ENCODE measurements around the gene ZBTB20. TPM values are rescaled to one million over a fixed set of nuclear protein-coding genes. Genes with fewer than 3 reads are reported as not detected.

ZBTB20 gene
- total and polyA plus RNA-seq, 12 donors = 2.8 to 167 (median 108) TPM

- Histone ChIP-seq H3K36me3 (replicated peaks in 1 of 2) (no peaks in the 10 kb centered on the region), H3K9me3 (replicated peaks in 1 of 3) (no peaks in the 10 kb centered on the region), H3K4me3 (no peak overlapping the region), H3K4me1 (replicated peaks in 1 of 2) (peaks cover 5 to 27% of the 10 kb centered on the region in 2 donors), H3K27ac (peak overlapping the region in 1 of 5 donors; percentile 50), H3K27me3 (no peaks in the 10 kb centered on the region)
- intact Hi-C loops (cut with DNase I) = no loop called here
- no peak for TF ChIP-seq CTCF (IDR thresholded peaks at IDR 0.05)
- TF ChIP-seq POLR2A (IDR thresholded peaks at IDR 0.05) = no peak
- WGBS, 4 donors = 87 to 100% (median 96%) methylated on average over 3 of the region's 3 CpGs
- peak in 2 of 7 donors; percentile 8 to 65 for DNase-seq
Observed at GRCh38 chr3:114848643-114849350, 298.3 kb downstream of the ZBTB20 start.

GRCh38 chr3:114848082-114848481 lies 299.0 kb downstream of the ZBTB20 start:
- no peak overlapping the region for H3K4me3 ChIP-seq
- peak overlapping the region in 1 of 5 donors; percentile 50 for H3K27ac ChIP-seq
- DNase-seq = peak in 1 of 7 donors; percentile 51
- H3K9me3 ChIP-seq (replicated peaks in 1 of 3) = no peaks in the 10 kb centered on the region
- no peak for TF ChIP-seq CTCF (IDR thresholded peaks at IDR 0.05)
- TF ChIP-seq POLR2A (IDR thresholded peaks at IDR 0.05) = no peak
- H3K4me1 ChIP-seq (replicated peaks in 1 of 2) = peaks cover 5 to 27% of the 10 kb centered on the region in 2 donors
- no peaks in the 10 kb centered on the region for H3K36me3 ChIP-seq (replicated peaks in 1 of 2)
- 78 to 96% (median 87%) methylated on average over 7 of the region's 7 CpGs for WGBS, 4 donors
- intact Hi-C loops (cut with DNase I) = no loop called here
- H3K27me3 ChIP-seq = no peaks in the 10 kb centered on the region

GRCh38 chr3:114847564-114847963 lies 299.5 kb downstream of the ZBTB20 start:
- DNase-seq = no peak
- Histone ChIP-seq H3K4me1 (replicated peaks in 1 of 2) (peaks cover 5 to 27% of the 10 kb centered on the region in 2 donors), H3K27me3 (no peaks in the 10 kb centered on the region), H3K36me3 (replicated peaks in 1 of 2) (no peaks in the 10 kb centered on the region), H3K4me3 (no peak overlapping the region), H3K9me3 (replicated peaks in 1 of 3) (no peaks in the 10 kb centered on the region), H3K27ac (peak overlapping the region in 1 of 5 donors; percentile 50)
- 72 to 92% (median 75%) methylated on average over 2 of the region's 2 CpGs for WGBS, 4 donors
- intact Hi-C loops (cut with DNase I) = no loop called here
- TF ChIP-seq CTCF (IDR thresholded peaks at IDR 0.05) (no peak), POLR2A (IDR thresholded peaks at IDR 0.05) (no peak)

- no peak overlapping the region for H3K27ac ChIP-seq
- intact Hi-C loops (cut with DNase I) = no loop called here
Observed at GRCh38 chr3:114846779-114847178, 300.3 kb downstream of the ZBTB20 start.

More at GRCh38 chr3:114846779-114847178, 300.3 kb downstream of the ZBTB20 start:
- Histone ChIP-seq H3K4me1 (replicated peaks in 1 of 2) (peaks cover 5 to 27% of the 10 kb centered on the region in 2 donors), H3K9me3 (replicated peaks in 1 of 3) (no peaks in the 10 kb centered on the region), H3K36me3 (replicated peaks in 1 of 2) (no peaks in the 10 kb centered on the region), H3K4me3 (no peak overlapping the region), H3K27me3 (no peaks in the 10 kb centered on the region)
- DNase-seq = no peak
- WGBS, 4 donors = 77 to 84% (median 81%) methylated on average over 3 of the region's 3 CpGs
- TF ChIP-seq CTCF (IDR thresholded peaks at IDR 0.05) (no peak), POLR2A (IDR thresholded peaks at IDR 0.05) (no peak)
